GM18909 (cell line): ENCODE data around the gene TMEM150B.

Source experiments
- ATAC-seq: cut with Tn5 transposase; IDR thresholded peaks from one replicate; pipeline ENCODE4 v1.9.1; 2021; ENCODE audit warnings: mild to moderate bottlenecking; ENCODE audit not compliant: unreplicated experiment, poor library complexity

TMEM150B gene

GRCh38 chr19:55325172-55325571 lies at the start of gene TMEM150B:
TMEM150B (minus strand) TSS chr19:55325341; CDS start chr19:55321036, 4,305 bp downstream.
- ATAC-seq = no peak

DNA sequence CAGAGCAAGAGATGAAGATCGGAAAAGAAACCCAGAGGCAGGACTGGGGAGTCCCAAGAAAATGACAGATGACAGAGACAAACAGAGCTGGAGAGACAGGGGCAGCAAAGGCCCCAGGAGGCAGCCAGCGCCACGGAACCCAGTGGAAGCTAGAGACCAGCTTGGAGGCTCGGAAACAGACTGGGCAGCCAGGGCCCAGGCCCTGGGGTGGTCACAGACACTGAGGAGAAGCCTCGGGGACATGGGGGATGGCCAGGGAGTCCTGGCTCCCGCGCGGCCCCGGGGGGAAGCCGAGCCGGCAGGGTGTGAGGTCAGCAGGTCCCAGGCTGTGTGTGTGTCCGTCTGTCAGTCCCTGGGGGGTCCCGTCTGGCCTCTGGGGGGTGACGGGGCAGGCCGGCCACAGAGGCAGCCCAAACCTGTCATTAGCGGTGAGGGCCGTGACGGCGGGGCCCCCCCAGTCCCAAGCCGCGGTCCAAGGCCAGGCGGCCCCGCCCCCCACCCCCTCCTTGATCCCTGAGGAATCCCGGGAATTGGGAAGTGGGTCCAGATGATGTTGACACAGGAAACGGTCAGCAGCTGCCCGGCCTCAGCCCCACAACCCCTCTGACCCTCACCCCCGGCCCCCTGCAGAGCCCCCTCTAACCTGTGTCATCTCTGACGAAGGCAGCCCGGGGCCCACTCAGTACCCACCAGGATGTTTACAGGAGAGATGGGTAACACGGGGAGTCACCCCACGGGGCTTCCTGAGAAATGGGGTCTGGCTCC lies 49.0 kb upstream of the TMEM150B start:
- ATAC-seq = no peak

GRCh38 chr19:55373306-55373992 lies 48.3 kb upstream of the TMEM150B start:
- no peak for ATAC-seq

- no peak for ATAC-seq
These were observed 47.4 kb upstream of the TMEM150B start for GRCh38 chr19:55372316-55373081.

GRCh38 chr19:55370305-55370988 lies 45.3 kb upstream of the TMEM150B start, which contains the start of gene IL11:
IL11 (minus strand) TSS chr19:55370463; CDS start chr19:55370310, 153 bp downstream.
- ATAC-seq = no peak

GRCh38 chr19:55369653-55370304 lies 44.6 kb upstream of the TMEM150B start:
- no peak for ATAC-seq

DNA sequence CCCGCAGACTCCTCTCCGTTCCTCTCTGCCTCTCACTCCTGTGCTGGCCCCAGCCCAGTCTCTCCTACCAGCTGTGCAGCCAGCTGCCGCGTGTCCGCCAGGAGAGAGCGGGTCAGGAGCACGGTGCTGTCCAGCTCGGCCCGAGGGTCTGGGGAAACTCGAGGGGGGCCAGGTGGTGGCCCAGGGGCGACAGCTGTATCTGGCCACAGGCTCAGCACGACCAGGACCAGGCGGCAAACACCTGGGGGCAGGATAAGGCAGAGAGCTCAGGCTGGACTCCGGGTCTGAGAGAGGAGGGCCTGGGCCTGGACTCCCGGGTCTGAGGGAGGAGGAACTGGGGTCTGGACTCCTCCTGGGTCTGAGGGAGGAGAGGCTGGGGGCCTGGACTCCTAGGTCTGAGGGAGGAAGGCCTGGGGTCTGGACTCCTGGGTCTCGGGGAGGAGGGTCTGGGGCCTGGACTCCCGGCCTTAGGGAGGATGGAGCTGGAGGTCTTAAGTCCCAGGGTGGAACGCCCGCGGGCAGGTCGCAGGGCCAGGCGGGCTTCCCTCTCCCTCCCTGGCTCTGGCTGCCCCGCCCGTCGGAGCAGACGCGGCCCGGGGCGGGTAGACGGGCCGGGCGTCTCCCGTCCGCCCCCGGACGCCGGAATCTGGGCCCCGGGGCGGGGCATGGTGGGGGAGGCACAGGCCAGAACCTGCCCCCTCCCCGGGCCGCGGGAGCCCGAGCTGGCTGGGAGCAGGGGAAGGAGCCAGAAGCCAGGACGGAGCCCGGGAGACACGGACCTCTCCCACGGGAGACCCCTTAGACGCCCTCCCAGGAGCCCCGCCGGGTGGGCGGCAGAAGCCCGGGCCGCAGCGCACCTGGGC lies 43.8 kb upstream of the TMEM150B start:
- ATAC-seq = no peak

GRCh38 chr19:55368106-55368505 lies 43.0 kb upstream of the TMEM150B start:
- no peak for ATAC-seq

GRCh38 chr19:55366790-55367189 lies 41.6 kb upstream of the TMEM150B start:
- no peak for ATAC-seq

GRCh38 chr19:55365964-55366363 lies 40.8 kb upstream of the TMEM150B start:
- ATAC-seq = no peak

DNA sequence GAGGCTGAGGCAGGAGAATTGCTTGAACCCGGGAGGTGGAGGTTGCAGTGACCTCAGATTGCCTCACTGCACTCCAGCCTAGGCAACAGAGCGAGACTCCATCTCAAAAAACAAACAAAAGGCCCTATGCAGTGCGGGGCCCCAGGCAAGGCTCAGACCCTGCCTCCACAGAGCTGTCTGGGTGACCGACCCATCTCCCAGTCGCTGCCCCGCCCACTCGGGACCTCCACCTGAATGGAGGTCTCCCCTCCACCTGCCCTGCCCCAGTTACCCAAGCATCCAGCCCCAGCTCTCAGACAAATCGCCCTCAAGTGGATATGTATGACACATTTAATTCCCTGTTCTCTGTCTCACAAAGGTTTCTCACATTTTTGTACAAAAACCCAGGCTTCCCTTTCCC lies 40.1 kb upstream of the TMEM150B start:
- ATAC-seq = no peak

- ATAC-seq = no peak
These were observed 38.0 kb upstream of the TMEM150B start, which contains the start of gene GARIN5B for GRCh38 chr19:55362990-55363716. GARIN5B (minus strand) TSS chr19:55363260; CDS start chr19:55363066, 194 bp downstream.

DNA sequence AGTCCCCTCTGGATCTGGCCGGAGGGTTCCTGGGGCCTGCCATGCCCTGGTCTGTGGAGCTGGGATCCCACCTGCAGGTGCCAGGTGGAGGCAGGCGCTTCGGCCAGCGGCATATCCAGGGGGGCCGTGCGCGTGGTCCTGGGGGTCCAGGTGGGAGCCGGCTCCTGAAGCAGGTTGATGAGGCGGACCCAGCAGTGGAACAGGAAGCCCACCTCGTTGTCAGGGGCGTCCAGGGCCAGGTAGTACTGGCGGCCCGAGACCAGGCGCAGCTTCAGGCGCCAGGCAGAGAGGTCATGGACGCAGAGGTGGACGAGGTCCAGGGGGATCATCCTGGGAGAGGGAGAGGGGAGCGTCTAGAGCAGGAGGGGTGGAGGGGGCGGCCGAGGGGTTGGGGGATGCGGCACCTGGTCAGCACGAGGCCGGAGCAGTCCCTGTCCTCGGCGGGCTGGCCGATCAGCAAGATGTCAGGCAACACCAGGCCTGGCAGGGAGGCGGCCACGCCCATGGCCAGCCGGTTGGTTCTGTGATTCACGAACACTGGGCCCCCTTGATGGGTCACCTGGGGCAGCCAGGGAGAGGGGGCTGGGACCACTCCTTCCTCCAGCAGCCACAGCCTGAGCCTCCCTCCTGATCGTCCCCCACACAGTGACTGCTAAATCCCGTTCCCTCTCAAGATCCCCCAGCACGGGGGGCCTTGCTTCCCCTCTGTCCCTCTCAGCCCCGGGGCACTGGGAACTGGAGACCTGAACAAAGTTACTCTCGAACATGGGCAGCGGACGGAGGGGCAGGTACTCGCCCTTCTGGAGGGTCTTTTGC lies 37.2 kb upstream of the TMEM150B start:
- ATAC-seq = no peak

GRCh38 chr19:55360902-55361301 lies 35.8 kb upstream of the TMEM150B start:
- ATAC-seq = no peak

GRCh38 chr19:55358943-55359908 lies 34.1 kb upstream of the TMEM150B start:
- ATAC-seq = no peak

GRCh38 chr19:55358493-55358892 lies 33.4 kb upstream of the TMEM150B start:
- no peak for ATAC-seq
